Endothelial cell of umbilical vein (primary cell): ENCODE data around the gene CELF2. TPM values are rescaled to one million over a fixed set of nuclear protein-coding genes. Genes with fewer than 3 reads are reported as not detected.

Experiments
- BruUV-seq: library from RNA; stranded (reverse); fragments of 400-500 nt; replicated peaks from 2 replicates; lab custom pipeline; 2021; lab: Mats Ljungman, UMichigan
- CTCF ChIA-PET: fragments of 300-600, 350-600 bp; sonication (Branson Sonifier 250); formaldehyde crosslinking; loops from one replicate; lab custom pipeline; 2021; ENCODE audit warnings: antibody characterized with exemption, inconsistent platforms; lab: Charles Lee
- POLR2A ChIA-PET: fragments of 300-600, 350-600 bp; sonication (Branson Sonifier 250); formaldehyde crosslinking; loops from one replicate; lab custom pipeline; 2021; ENCODE audit warnings: antibody characterized with exemption, inconsistent platforms; lab: Charles Lee
- DNase-seq: peaks from one replicate; pipeline ENCODE4 v3.0.0-alpha.2; 2011; ENCODE audit warnings: low read depth, low spot score
- FAIRE-seq: peaks from 2 replicates; lab custom pipeline; 2011; peaks lifted over from hg19 to GRCh38; lab: Jason Lieb, UNC
- H2AFZ ChIP-seq: 2 replicates; pipeline ENCODE4 v1.6.0; 2012; ENCODE audit warnings: low read depth, low read length, control low read depth, inconsistent platforms
- H3K27ac ChIP-seq: 2 replicates; pipeline ENCODE4 v1.5.1; 2011; ENCODE audit warnings: low read depth, mild to moderate bottlenecking, control low read depth, low read length, moderate library complexity; ENCODE audit not compliant: insufficient read depth
- H3K27me3 ChIP-seq, 2 experiments: 2 replicates each; pipeline versions ENCODE4 v1.6.0 to v1.6.1; 2011; ENCODE audit warnings: low read length in 2 of 2, mixed read lengths in 1 of 2; ENCODE audit not compliant: control insufficient read depth in 2 of 2, insufficient read depth in 2 of 2
- H3K36me3 ChIP-seq, 2 experiments: 2 replicates in 1 of 2; 3 replicates in 1 of 2; pipeline ENCODE4 v1.5.1; 2011; ENCODE audit warnings: low read length in 2 of 2, mild to moderate bottlenecking in 1 of 2, moderate library complexity in 1 of 2; ENCODE audit not compliant: control insufficient read depth in 2 of 2, insufficient read depth in 2 of 2; ENCODE audit errors: extremely low read depth in 1 of 2
- H3K4me1 ChIP-seq: 3 replicates; pipeline ENCODE4 v1.5.1; 2011; ENCODE audit warnings: mild to moderate bottlenecking, low read length; ENCODE audit not compliant: control insufficient read depth, insufficient read depth; ENCODE audit errors: extremely low read depth
- H3K4me2 ChIP-seq: 2 replicates; pipeline ENCODE4 v1.6.1; 2011; ENCODE audit warnings: low read length, control low read depth, mixed read lengths; ENCODE audit not compliant: insufficient read depth
- H3K4me3 ChIP-seq, 3 experiments: fragments of 200-600 bp in 1 of 3; sonication (generic), shearing (Covaris generic) in 1 of 3; replicated peaks in 1 of 3; 2 replicates each; pipeline ENCODE4 v1.5.1; 2011 to 2016; ENCODE audit warnings: control low read depth in 3 of 3, low read length in 3 of 3, mild to moderate bottlenecking in 2 of 3, inconsistent platforms in 1 of 3, low read depth in 1 of 3, moderate library complexity in 1 of 3; ENCODE audit not compliant: insufficient read depth in 1 of 3
- H3K79me2 ChIP-seq: 2 replicates; pipeline ENCODE4 v1.6.0; 2012; ENCODE audit warnings: low read length, inconsistent platforms; ENCODE audit not compliant: control insufficient read depth, insufficient read depth
- H3K9ac ChIP-seq: replicated peaks from 2 replicates; pipeline ENCODE3; 2011; ENCODE audit warnings: low read length, control low read depth; ENCODE audit not compliant: insufficient read depth; ENCODE audit errors: extremely low read depth
- H3K9me1 ChIP-seq: replicated peaks from 3 replicates; pipeline ENCODE4 v1.6.0; 2011; ENCODE audit warnings: mild to moderate bottlenecking, low read length; ENCODE audit not compliant: control insufficient read depth, insufficient read depth; ENCODE audit errors: extremely low read depth
- H3K9me3 ChIP-seq: replicated peaks from 2 replicates; pipeline ENCODE4 v1.5.1; 2012; ENCODE audit warnings: low read length, inconsistent platforms; ENCODE audit not compliant: control insufficient read depth, insufficient read depth
- H4K20me1 ChIP-seq: replicated peaks from 2 replicates; pipeline ENCODE3; 2011; ENCODE audit warnings: mild to moderate bottlenecking, low read length; ENCODE audit not compliant: control insufficient read depth, insufficient read depth; ENCODE audit errors: extremely low read depth
- EZH2 ChIP-seq: IDR thresholded peaks from 2 replicates; pipeline ENCODE4 v1.6.1; 2012; ENCODE audit warnings: borderline replicate concordance, low read depth, mild to moderate bottlenecking, moderate library complexity, low read length, inconsistent platforms; ENCODE audit not compliant: severe bottlenecking
- FOS ChIP-seq: IDR thresholded peaks from 2 replicates; pipeline ENCODE4 v1.6.1; 2011; ENCODE audit warnings: mild to moderate bottlenecking, low read length, moderate library complexity, borderline replicate concordance; ENCODE audit not compliant: insufficient read depth
- GATA2 ChIP-seq: IDR thresholded peaks from 2 replicates; pipeline ENCODE4 v1.7.0; 2011; ENCODE audit warnings: low read depth, mild to moderate bottlenecking, moderate library complexity, mixed read lengths, low read length; ENCODE audit not compliant: insufficient read length, insufficient read depth
- JUN ChIP-seq: IDR thresholded peaks from 2 replicates; pipeline ENCODE4 v1.6.1; 2011; ENCODE audit warnings: borderline replicate concordance, low read depth; ENCODE audit not compliant: insufficient read length, insufficient read depth
- MAX ChIP-seq: IDR thresholded peaks from 2 replicates; pipeline ENCODE4 v1.6.1; 2011; ENCODE audit not compliant: insufficient read depth, insufficient read length
- POLR2A ChIP-seq: IDR thresholded peaks from 2 replicates; pipeline ENCODE4 v1.6.1; 2012; ENCODE audit warnings: low read depth, mild to moderate bottlenecking, control low read depth, low read length
- POLR2AphosphoS5 ChIP-seq: IDR thresholded peaks from 2 replicates; pipeline ENCODE4 v1.6.1; 2012; ENCODE audit warnings: low read depth, mild to moderate bottlenecking, control low read depth, low read length, moderate library complexity; ENCODE audit not compliant: insufficient read depth
- dilution Hi-C: fragments of 300-500 bp; cut with MboI; formaldehyde crosslinking; loops from one replicate; pipeline ENCODE4 v1.15.0; 2019; ENCODE audit warnings: low sequenced_read_pairs; ENCODE audit not compliant: extremely low pct_ligation_motif_present
- intact Hi-C: fragments of 100-400 bp; cut with micrococcal nuclease; formaldehyde crosslinking; loops from one replicate; pipeline ENCODE4 v1.10.0; 2022
- polyA plus RNA-seq, 4 experiments: library from polyadenylated mRNA; depleted of rRNA in 3 of 4; stranded (reverse) in 3 of 4; unstranded in 1 of 4; fragments of >200 nt; gene quantifications; 2 replicates each; pipeline versions ENCODE4 v1.2.1 to v1.2.3, GENCODE V29; 2011 to 2012; ENCODE audit warnings: missing spikeins in 1 of 4
- total RNA-seq: library from RNA; stranded (reverse); gene quantifications from 2 replicates; pipeline ENCODE4 v1.2.3, GENCODE V29; 2021
- TF ChIP-seq, protein P1 (sequence below), 2 donors: IDR thresholded peaks; 1 replicate in 1 of 2; 2 replicates in 1 of 2; pipeline ENCODE4 v1.5.1; 2011; ENCODE audit warnings: low read length in 2 of 2, mild to moderate bottlenecking in 2 of 2, moderate library complexity in 2 of 2, control low read depth in 1 of 2, inconsistent platforms in 1 of 2, low read depth in 1 of 2; ENCODE audit not compliant: insufficient read depth in 1 of 2; ENCODE audit errors: extremely low read depth in 1 of 2

Gene CELF2
- total and polyA plus RNA-seq, 2 donors (not counting 3 experiments of a cell fraction or from before 2014, with no cell fraction given), result 21.6 to 42.6 TPM

DNA sequence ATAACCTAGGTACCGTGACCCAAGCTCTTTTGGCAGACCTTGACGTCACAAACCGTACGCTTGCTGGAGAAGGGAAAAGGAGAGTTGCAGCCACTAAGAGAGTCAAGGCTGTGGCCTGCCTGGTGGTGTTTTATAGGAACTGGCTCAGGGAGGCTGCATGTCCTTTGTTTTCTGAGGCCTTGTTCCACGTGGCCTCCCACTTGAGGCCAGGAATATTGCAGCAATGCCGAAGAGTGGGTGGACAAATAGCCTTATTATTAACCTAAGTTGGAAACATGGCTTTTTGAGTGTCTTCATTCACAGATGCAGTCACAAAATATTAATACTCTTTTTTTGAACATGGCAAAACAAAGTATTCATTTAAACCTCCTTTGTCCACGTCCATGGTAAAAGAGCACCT lies 178.0 kb downstream of the CELF2 start:
- Histone ChIP-seq H3K9me1 (no peaks in the 10 kb centered on the region), H3K27ac (no peak overlapping the region), H3K27me3 (no peaks in the 10 kb centered on the region), H3K36me3 (no peaks in the 10 kb centered on the region), H4K20me1 (no peaks in the 10 kb centered on the region), H3K4me2 (no peak overlapping the region), H3K9ac (no peak overlapping the region), H2AFZ (no peak overlapping the region), H3K79me2 (no peaks in the 10 kb centered on the region), H3K4me1 (no peaks in the 10 kb centered on the region), H3K9me3 (no peaks in the 10 kb centered on the region), H3K4me3 (no peak overlapping the region)
- no peak for FAIRE-seq
- DNase-seq, result no peak
- POLR2A ChIA-PET, result no interaction called here
- BruUV-seq, result no TSS peak
- CTCF ChIA-PET, result no interaction called here
- no peak for TF ChIP-seq EZH2
- no peak for TF ChIP-seq GATA2
- TF ChIP-seq POLR2A, result no peak
- TF ChIP-seq FOS, result no peak
- no peak for TF ChIP-seq JUN
- dilution Hi-C loops, result no loop called here
- intact Hi-C loops, result no loop called here

DNA sequence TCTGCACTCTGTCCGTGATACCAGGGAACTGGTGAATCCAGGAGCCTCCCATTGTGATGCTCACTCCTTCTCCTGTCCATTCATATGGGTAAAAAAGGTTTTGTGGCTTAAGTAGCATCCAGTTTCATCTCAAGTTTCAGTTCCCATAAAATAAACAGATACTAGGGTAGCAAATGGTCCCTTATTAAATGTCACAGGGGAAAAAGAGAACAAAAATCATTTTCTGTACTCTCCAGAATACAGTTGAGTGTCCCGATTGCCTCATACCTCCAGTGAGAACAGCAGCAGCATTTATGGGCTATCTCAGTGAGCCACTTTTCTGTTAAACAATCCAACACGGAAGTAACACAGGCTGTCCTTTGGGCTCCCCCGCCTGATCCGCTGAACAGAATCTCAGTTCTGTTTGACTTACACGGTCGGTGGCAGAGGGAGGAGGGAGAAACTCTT lies 179.6 kb downstream of the CELF2 start:
- Histone ChIP-seq H3K4me3 (no peak overlapping the region), H3K9ac (no peak overlapping the region), H3K27ac (no peak overlapping the region), H3K4me2 (no peak overlapping the region), H3K9me1 (no peaks in the 10 kb centered on the region), H3K4me1 (no peaks in the 10 kb centered on the region), H3K27me3 (no peaks in the 10 kb centered on the region), H3K36me3 (no peaks in the 10 kb centered on the region), H3K79me2 (no peaks in the 10 kb centered on the region), H3K9me3 (no peaks in the 10 kb centered on the region), H2AFZ (no peak overlapping the region), H4K20me1 (no peaks in the 10 kb centered on the region)
- ChIA-PET POLR2A (no interaction called here), CTCF (interaction anchor here (0.9 kb wide), 1 partner anchor 13 kb away, joined by 3 read pairs; no protein-coding TSS in a partner anchor)
- DNase-seq, result no peak
- TF ChIP-seq POLR2AphosphoS5 (no peak), MAX (no peak), FOS (no peak), POLR2A (no peak), GATA2 (no peak), EZH2 (no peak), JUN (no peak)
- TF ChIP-seq, protein P1, sequence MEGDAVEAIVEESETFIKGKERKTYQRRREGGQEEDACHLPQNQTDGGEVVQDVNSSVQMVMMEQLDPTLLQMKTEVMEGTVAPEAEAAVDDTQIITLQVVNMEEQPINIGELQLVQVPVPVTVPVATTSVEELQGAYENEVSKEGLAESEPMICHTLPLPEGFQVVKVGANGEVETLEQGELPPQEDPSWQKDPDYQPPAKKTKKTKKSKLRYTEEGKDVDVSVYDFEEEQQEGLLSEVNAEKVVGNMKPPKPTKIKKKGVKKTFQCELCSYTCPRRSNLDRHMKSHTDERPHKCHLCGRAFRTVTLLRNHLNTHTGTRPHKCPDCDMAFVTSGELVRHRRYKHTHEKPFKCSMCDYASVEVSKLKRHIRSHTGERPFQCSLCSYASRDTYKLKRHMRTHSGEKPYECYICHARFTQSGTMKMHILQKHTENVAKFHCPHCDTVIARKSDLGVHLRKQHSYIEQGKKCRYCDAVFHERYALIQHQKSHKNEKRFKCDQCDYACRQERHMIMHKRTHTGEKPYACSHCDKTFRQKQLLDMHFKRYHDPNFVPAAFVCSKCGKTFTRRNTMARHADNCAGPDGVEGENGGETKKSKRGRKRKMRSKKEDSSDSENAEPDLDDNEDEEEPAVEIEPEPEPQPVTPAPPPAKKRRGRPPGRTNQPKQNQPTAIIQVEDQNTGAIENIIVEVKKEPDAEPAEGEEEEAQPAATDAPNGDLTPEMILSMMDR (IDR thresholded peaks at IDR 0.05; ENCODE audit: extremely low read depth in 1 of 2, insufficient read depth in 1 of 2, low read depth in 1 of 2, low read length in 2 of 2), result no peak
- intact Hi-C loops (no loop called here), dilution Hi-C loops (no loop called here)
- BruUV-seq, result no TSS peak
- FAIRE-seq, result no peak
